Activated CD4-positive, alpha-beta T cell treated with anti-CD3 and anti-CD28 coated beads for 36 hours (primary cell): Measurements from ENCODE around the gene GNAL. TPM values are rescaled to one million over a fixed set of nuclear protein-coding genes. Genes with fewer than 3 reads are reported as not detected.
A peak's percentile ranks its signal among the peaks of the same experiment; 100 is the strongest.

Source experiments
- ATAC-seq: fragments of 200-7000 bp; cut with Tn5 transposase; one replicate; pipeline ENCODE4 v1.10.0; 2021; ENCODE audit warnings: mild to moderate bottlenecking, moderate library complexity
- CTCF ChIA-PET: fragments of 350-600 bp; sonication (Branson Sonifier 250); formaldehyde crosslinking; loops from one replicate; lab custom pipeline; 2021; ENCODE audit warnings: antibody characterized with exemption; lab: Charles Lee
- POLR2A ChIA-PET: fragments of 350-600 bp; sonication (Branson Sonifier 250); formaldehyde crosslinking; loops from one replicate; lab custom pipeline; 2021; ENCODE audit warnings: antibody characterized with exemption, inconsistent platforms; lab: Charles Lee
- DNase-seq: peaks from one replicate; pipeline ENCODE4 v3.0.0-alpha.2; 2020
- H3K27ac Mint-ChIP-seq: one replicate; pipeline ENCODE4 v1.8.0; 2021; ENCODE audit warnings: mixed read lengths
- H3K27me3 Mint-ChIP-seq: one replicate; pipeline ENCODE4 v1.8.0; 2021; ENCODE audit warnings: mixed read lengths
- H3K36me3 Mint-ChIP-seq: one replicate; pipeline ENCODE4 v1.8.0; 2021; ENCODE audit warnings: low read depth, mixed read lengths
- H3K4me1 Mint-ChIP-seq: one replicate; pipeline ENCODE4 v1.8.0; 2021; ENCODE audit warnings: mixed read lengths
- H3K4me3 Mint-ChIP-seq: one replicate; pipeline ENCODE4 v1.8.0; 2021; ENCODE audit warnings: mild to moderate bottlenecking, moderate library complexity, mixed read lengths
- H3K9me3 Mint-ChIP-seq: one replicate; pipeline ENCODE4 v1.8.0; 2021; ENCODE audit warnings: low read depth, mixed read lengths
- intact Hi-C, 2 experiments: fragments of 100-400 bp; cut with DNase I in 1 of 2; cut with micrococcal nuclease in 1 of 2; formaldehyde crosslinking; loops; one replicate each; pipeline versions ENCODE4 v1.14.2 to v1.15.1; 2022 to 2024; cut with DNase I, micrococcal nuclease
- total RNA-seq, 2 experiments: library from RNA; stranded (reverse); gene quantifications; one replicate each; pipeline ENCODE4 v1.2.3, GENCODE V29; 2021

The GNAL gene
- total RNA-seq, 2 experiments from 2014 or later, result 0.07 to 0.21 TPM

DNA sequence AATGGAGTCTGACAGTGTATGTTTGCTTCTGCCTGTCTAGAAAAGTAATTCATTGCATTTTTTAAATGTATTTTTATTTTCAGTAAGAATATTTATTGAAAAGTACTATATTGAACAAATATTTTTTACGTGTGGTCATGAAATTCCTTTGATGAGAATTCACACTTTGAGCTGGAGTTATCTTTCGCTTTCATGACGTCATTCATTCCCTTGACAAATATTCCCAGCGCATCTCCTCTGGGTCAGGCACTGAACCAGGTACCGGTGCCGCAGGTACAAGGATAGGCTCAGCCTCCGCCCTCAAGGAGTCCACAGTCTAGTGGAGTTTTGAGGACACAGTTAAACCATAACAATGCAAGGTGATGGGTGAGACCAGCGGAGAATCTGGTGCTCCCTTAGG is 60.2 kb downstream of the GNAL start:
- Mint-ChIP-seq H3K27ac (no peak overlapping the region), H3K27me3 (peaks cover 53% of the 10 kb centered on the region), H3K36me3 (no peaks in the 10 kb centered on the region), H3K4me1 (peaks cover 10% of the 10 kb centered on the region), H3K9me3 (no peaks in the 10 kb centered on the region), H3K4me3 (no peak overlapping the region)
- POLR2A ChIA-PET, result no interaction called here
- CTCF ChIA-PET, result interaction anchor here (0.6 kb wide), 1 partner anchor 1189 kb away, joined by 3 read pairs; no protein-coding TSS in a partner anchor
- DNase-seq (no peak), ATAC-seq (no peak)
- intact Hi-C loops, result no loop called here

DNA sequence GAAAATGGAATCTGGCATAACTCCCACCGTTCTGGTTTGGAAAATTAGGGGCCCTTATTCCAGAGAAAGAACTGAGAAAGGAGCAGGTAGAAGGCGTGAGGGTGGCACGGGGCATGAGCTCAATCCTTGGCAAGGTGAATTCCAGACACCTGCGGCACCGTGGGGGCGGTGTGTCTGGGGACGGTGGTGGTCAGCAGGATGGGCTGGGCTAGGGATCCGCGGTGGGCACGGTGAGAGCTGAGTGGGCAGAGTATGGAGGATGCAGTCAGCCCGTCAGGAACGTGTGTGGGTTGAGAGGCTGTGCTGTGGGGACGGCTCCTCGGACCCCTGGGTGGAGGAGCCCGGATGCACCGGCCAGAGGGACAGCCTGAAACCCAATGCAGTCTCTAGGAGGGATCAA is 61.1 kb downstream of the GNAL start:
- H3K4me3 Mint-ChIP-seq, result no peak overlapping the region
- no peak overlapping the region for H3K27ac Mint-ChIP-seq
- ATAC-seq, result no peak
- no peaks in the 10 kb centered on the region for H3K9me3 Mint-ChIP-seq
- POLR2A ChIA-PET, result no interaction called here
- DNase-seq, result no peak
- peaks cover 53% of the 10 kb centered on the region for H3K27me3 Mint-ChIP-seq
- intact Hi-C loops, result no loop called here
- CTCF ChIA-PET, result no interaction called here
- H3K36me3 Mint-ChIP-seq, result no peaks in the 10 kb centered on the region
- peaks cover 10% of the 10 kb centered on the region for H3K4me1 Mint-ChIP-seq

DNA sequence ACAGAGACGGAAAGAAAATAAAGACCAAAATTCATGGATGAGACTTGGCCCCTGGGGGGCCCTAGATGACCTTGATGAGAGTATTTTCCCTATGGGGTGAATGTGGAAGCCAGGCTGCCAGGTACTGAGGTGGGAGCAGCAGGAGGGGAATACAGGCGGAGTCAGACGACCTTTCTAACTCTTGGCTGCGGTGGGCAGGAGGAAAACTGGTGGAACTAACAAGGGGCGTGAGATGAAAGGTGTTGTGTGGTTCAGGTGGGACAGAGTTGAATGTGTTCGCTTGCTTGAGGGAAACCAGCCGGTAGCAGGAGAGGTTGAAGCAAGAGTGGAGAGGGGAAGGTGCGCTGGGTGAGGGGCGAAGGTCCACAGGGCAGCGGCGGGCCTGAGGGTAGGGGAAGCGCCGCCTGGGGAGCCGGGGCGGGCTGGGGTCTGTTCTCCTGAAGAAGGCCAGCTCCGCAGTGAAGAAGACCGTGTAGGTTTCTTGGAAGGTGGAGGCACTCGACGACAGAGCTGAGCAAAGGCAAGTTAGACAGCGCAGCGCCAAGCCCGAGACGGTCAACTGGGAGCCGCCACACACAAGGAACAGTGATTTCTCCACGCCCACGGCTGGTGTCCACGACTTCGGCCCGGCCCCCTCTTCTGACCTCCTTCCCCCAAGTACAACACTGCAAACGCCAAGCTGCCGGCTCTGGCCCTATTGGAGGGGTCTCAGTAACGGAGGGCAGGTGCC is 61.7 kb downstream of the GNAL start:
- no peaks in the 10 kb centered on the region for H3K9me3 Mint-ChIP-seq
- ATAC-seq (no peak), DNase-seq (no peak)
- H3K4me1 Mint-ChIP-seq, result peaks cover 10% of the 10 kb centered on the region
- H3K36me3 Mint-ChIP-seq, result no peaks in the 10 kb centered on the region
- POLR2A ChIA-PET, result no interaction called here
- H3K27ac Mint-ChIP-seq, result no peak overlapping the region
- CTCF ChIA-PET, result no interaction called here
- peaks cover 50% of the 10 kb centered on the region for H3K27me3 Mint-ChIP-seq
- intact Hi-C loops, result no loop called here
- H3K4me3 Mint-ChIP-seq, result no peak overlapping the region

DNA sequence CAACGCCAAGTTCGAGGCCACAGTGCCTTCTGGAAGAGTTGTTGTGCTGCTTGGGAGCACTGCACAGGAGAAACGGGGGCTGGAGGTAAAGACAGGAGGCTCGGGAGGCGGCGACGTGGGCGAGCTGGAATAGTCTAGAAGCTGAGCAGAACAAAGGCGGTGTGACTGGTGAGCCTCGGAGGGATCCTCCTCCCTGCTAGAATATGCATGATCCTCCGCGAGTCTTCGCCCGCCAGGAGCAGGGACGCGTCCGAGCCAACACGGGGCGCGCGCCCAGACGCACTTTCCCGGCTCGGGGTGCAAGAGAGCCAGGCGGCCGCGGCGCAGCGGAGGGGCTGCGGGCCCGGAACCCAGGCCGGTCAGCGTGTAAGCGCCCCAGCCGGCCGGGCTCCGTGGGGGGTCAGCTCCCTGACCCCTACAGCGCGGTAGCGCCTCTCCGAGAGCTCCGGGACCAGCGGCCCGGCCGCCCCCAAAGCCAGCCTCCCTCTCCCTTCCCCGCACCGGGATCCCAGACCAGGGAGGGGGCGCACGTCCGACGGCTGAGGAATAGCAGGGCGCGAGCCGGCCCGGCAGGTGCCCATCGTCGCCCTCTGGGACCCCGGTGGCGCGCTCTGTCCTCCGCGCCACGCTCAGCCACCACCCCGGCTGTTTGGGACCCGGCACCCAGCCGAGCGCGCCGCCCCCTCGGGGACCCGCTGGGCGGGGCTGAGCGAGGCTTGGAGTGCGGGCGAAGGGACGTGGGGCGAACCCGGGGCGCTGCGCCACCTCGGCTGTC is 62.5 kb downstream of the GNAL start:
- H3K36me3 Mint-ChIP-seq, result no peaks in the 10 kb centered on the region
- ChIA-PET POLR2A (no interaction called here), CTCF (no interaction called here)
- H3K27ac Mint-ChIP-seq, result no peak overlapping the region
- ATAC-seq (no peak), DNase-seq (no peak)
- H3K27me3 Mint-ChIP-seq, result peaks cover 47% of the 10 kb centered on the region
- no peak overlapping the region for H3K4me3 Mint-ChIP-seq
- peaks cover 10% of the 10 kb centered on the region for H3K4me1 Mint-ChIP-seq
- intact Hi-C loops, result no loop called here
- H3K9me3 Mint-ChIP-seq, result no peaks in the 10 kb centered on the region

DNA sequence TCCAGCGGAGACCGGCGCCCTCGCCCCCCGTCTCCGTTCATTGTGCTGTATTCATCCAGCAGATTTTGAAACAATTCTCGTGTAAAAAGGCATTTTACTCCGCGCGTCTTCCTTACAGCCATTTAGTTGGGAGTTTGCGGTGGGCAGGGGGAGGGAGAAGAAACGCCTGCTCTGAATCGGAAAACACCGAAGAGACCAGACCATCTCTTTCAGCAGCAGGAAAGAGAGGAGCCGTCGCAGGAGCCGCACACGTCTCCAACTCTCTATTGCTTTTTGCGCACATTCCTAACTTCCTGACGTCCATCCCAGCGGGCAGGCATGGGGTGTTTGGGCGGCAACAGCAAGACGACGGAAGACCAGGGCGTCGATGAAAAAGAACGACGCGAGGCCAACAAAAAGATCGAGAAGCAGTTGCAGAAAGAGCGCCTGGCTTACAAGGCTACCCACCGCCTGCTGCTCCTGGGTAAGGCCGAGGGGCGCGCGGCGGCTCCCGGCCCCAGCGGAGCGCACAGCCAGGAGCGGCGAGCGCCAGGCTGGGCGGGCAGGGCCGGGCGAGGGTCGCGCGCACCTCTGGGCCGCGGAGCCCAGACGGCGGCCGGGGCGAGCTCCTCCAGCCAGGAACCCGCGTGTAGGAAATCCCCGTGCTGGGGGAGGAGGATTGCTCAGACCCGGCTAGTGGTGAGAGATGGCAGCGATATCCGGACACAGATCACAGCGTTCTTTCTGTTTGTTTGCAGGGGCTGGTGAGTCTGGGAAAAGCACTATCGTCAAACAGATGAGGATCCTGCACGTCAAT is 63.2 kb downstream of the GNAL start:
- CTCF ChIA-PET, result interaction anchor here (1.7 kb wide), 1 partner anchor 19 kb away, joined by 6 read pairs; no protein-coding TSS in a partner anchor
- peak; percentile 65 for ATAC-seq
- no peak overlapping the region for H3K27ac Mint-ChIP-seq

DNA sequence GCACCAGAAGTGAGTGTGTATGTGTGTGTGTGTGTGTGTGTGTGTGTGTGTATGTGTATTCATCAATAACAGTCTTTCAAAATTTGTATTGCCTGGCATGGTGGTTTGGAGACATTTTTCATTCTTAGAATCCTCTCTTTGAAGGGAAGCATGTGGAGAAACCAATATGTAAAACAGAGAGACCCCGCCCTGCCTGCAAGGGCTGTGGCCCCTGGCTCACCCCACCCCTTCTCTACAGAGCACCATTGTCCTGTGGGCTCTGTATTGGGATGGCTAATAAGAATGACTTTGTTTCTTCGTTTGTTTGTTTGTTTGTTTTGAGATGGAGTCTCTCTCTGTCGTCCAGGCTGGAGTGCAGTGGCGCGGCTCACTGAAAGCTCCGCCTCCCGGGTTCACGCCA is 65.9 kb downstream of the GNAL start:
- no peaks in the 10 kb centered on the region for H3K9me3 Mint-ChIP-seq
- H3K27ac Mint-ChIP-seq, result no peak overlapping the region
- H3K36me3 Mint-ChIP-seq, result no peaks in the 10 kb centered on the region
- ChIA-PET POLR2A (no interaction called here), CTCF (no interaction called here)
- H3K27me3 Mint-ChIP-seq, result peaks cover 32% of the 10 kb centered on the region
- H3K4me3 Mint-ChIP-seq, result no peak overlapping the region
- ATAC-seq (no peak), DNase-seq (no peak)
- peaks cover 10% of the 10 kb centered on the region for H3K4me1 Mint-ChIP-seq
- intact Hi-C loops, result no loop called here

More for the DNA sequence above, 63.2 kb downstream of the GNAL start:
- no peaks in the 10 kb centered on the region for H3K9me3 Mint-ChIP-seq
- H3K27me3 Mint-ChIP-seq, result peaks cover 44% of the 10 kb centered on the region
- intact Hi-C loops, result no loop called here
- no peaks in the 10 kb centered on the region for H3K36me3 Mint-ChIP-seq
- POLR2A ChIA-PET, result no interaction called here
- H3K4me3 Mint-ChIP-seq, result peak overlapping the region; percentile 63
- H3K4me1 Mint-ChIP-seq, result peaks cover 10% of the 10 kb centered on the region
- DNase-seq, result peak; percentile 41

DNA sequence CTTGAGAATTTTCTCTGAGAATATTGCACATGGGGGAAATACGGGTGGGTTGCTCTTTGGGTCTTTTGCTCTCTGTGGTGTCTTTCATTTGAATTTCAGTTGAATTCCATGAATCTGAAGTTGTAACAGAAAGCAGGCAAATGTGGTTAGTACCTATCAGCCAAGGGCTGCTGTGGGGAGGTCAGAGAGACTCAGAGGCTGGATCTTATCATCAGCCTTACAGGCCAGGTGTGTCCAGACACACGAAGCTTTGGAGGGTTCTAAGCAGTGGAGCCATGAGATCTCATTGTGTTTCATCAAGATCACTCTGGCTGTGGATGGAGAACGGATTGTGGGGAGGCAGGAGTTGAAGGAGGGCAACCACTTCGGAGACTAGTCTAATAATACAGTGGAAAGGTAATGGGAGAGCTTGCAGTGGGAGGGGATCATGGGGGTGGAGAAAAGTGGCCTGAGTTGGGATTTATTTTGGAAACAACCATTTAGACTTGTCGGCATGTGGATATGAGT is 68.1 kb downstream of the GNAL start:
- Mint-ChIP-seq H3K4me1 (peaks cover 5% of the 10 kb centered on the region), H3K27ac (no peak overlapping the region), H3K4me3 (no peak overlapping the region), H3K36me3 (no peaks in the 10 kb centered on the region), H3K9me3 (no peaks in the 10 kb centered on the region), H3K27me3 (peaks cover 16% of the 10 kb centered on the region)
- no peak for DNase-seq
- ATAC-seq, result no peak
- POLR2A ChIA-PET, result no interaction called here
- CTCF ChIA-PET, result no interaction called here
- intact Hi-C loops, result no loop called here

DNA sequence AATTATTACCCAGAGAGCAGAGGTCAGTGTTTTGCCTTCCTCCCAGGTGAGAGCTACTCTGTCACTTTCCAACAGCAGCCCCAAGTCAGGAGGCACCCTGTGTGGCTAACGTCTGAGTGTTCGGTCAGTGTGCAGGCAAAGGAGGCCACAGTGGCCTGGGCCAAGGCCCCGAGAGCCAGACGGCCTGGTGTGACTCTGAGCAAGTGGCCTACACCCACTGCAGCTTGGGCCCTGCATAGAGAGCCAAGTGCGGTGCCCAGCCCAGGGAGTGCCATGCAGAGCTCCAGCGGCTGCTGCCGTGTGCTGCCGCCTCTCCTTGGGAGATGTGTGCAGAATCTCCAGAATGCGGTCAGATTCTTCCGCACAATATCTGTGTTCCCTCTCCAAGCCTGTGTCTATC is 70.4 kb downstream of the GNAL start:
- intact Hi-C loops, result no loop called here
- peaks cover 8% of the 10 kb centered on the region for H3K27me3 Mint-ChIP-seq
- no peak overlapping the region for H3K4me3 Mint-ChIP-seq
- ChIA-PET CTCF (interaction anchor here (0.7 kb wide), 1 partner anchor 17 kb away, joined by 4 read pairs; no protein-coding TSS in a partner anchor), POLR2A (no interaction called here)
- DNase-seq, result no peak
- H3K9me3 Mint-ChIP-seq, result no peaks in the 10 kb centered on the region
- H3K4me1 Mint-ChIP-seq, result no peaks in the 10 kb centered on the region
- no peaks in the 10 kb centered on the region for H3K36me3 Mint-ChIP-seq
- no peak for ATAC-seq
- no peak overlapping the region for H3K27ac Mint-ChIP-seq

DNA sequence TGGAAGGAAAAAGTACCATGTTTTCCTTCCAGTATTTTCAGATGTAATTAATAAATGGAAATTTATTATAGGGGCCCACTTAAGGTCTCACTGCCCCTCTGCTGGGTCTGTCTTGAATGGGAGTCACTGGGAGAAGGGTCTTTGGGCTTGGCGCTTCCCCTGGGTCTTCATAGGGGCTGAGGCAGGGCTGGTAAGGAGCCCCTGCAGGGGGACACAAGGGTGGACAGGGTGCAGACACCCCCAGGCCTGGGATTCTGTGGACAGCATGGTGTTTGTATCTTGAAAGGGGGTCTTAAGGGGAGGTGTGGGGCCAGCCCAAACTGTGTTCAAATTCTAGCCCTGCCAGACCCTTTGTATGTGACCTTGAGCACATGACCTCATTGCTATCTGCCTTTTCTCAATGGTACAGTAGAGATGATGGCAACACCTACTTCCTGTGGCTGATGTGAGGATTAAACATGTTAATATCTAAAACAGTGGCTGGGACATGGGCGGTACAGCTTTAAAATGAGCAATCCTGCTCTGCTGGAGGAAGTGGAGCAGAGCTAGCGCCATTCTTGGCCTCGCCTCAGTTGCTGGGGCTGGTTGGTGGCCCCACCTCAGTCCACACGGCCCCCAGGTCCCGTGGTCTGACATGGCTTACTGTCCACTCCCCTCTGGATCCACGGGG is 71.6 kb downstream of the GNAL start:
- ChIA-PET POLR2A (no interaction called here), CTCF (no interaction called here)
- Mint-ChIP-seq H3K4me3 (no peak overlapping the region), H3K27me3 (peaks cover 8% of the 10 kb centered on the region), H3K4me1 (no peaks in the 10 kb centered on the region), H3K36me3 (no peaks in the 10 kb centered on the region), H3K9me3 (no peaks in the 10 kb centered on the region), H3K27ac (no peak overlapping the region)
- DNase-seq, result no peak
- intact Hi-C loops, result no loop called here
- no peak for ATAC-seq

DNA sequence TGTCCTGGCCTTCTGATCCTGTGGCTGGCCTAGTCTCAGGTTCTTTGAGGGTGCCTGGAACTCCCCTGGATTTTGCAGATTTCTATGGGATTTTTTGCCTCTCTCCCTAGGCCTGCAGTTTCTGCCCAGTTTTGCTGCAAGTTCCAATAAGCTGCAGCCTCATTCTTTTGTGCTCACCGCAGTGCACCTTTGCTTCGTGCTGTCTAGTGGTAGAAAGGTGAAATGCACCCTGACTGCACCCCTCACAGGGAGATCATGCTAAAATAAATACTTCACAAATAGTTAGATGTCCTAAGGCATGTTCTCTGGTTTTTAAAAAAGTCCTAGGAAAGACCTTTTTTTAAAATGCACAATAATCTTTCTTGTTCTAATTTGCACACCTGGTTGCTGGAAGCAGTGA is 72.5 kb downstream of the GNAL start:
- ChIA-PET POLR2A (interaction anchor here (0.6 kb wide), 1 partner anchor 142 kb away, joined by 5 read pairs; no protein-coding TSS in a partner anchor), CTCF (interaction anchor here (0.8 kb wide), 1 partner anchor 24 kb away, joined by 4 read pairs; no protein-coding TSS in a partner anchor)
- H3K4me1 Mint-ChIP-seq, result no peaks in the 10 kb centered on the region
- no peak overlapping the region for H3K4me3 Mint-ChIP-seq
- H3K9me3 Mint-ChIP-seq, result no peaks in the 10 kb centered on the region
- intact Hi-C loops, result no loop called here
- H3K36me3 Mint-ChIP-seq, result no peaks in the 10 kb centered on the region
- DNase-seq (no peak), ATAC-seq (no peak)
- peaks cover 8% of the 10 kb centered on the region for H3K27me3 Mint-ChIP-seq
- H3K27ac Mint-ChIP-seq, result no peak overlapping the region

DNA sequence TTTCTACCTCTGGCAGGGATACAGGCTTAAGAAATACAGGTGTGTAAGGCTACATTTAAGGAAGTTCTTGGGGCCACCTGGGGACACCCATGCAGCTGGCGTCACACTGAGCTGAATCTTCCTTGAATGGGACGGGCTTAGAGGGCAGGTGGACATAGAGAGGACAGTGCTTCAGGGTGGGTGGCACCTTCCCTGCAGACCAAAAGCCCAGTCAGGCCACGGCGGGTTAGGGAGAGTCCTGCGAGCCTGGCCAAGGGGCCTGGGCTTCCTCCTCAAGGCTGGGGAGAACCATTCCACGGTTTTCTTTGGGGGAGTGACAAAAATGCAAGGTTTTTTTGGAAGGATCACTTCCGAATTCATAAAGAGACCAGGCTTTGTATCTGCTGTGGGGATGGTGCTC is 73.4 kb downstream of the GNAL start:
- ChIA-PET CTCF (interaction anchor here (0.8 to 1.0 kb wide), 2 partner anchors 23 to 27 kb away, joined by 4 read pairs; no protein-coding TSS in a partner anchor), POLR2A (no interaction called here)
- no peak for DNase-seq
- H3K9me3 Mint-ChIP-seq, result no peaks in the 10 kb centered on the region
- H3K27ac Mint-ChIP-seq, result no peak overlapping the region
- peaks cover 3% of the 10 kb centered on the region for H3K27me3 Mint-ChIP-seq
- no peak for ATAC-seq
- intact Hi-C loops, result no loop called here
- no peaks in the 10 kb centered on the region for H3K36me3 Mint-ChIP-seq
- H3K4me3 Mint-ChIP-seq, result no peak overlapping the region
- no peaks in the 10 kb centered on the region for H3K4me1 Mint-ChIP-seq
